ENCODE data around the gene MSL3B.
"Not testable (repeated sequence)": the region's sequence is repeated elsewhere in the genome, so short reads cannot be mapped to it uniquely, and the experiment has no call there.

The MSL3B gene

GRCh38 chr2:233901884-233902283, 33.7 kb upstream of the MSL3B start:
- peaks cover 0 to 5% (median 0%) of the 10 kb centered on the region in 7 donors for H3K9me3 Mint-ChIP-seq
- Histone ChIP-seq H3K4me1 (ENCODE audit: control insufficient read depth in 1 of 2, insufficient read depth in 2 of 2, low read length in 2 of 2) (no peaks in the 10 kb centered on the region), H3K4me3 (replicated peaks in 1 of 3; ENCODE audit: low read depth in 2 of 3, low read length in 3 of 3) (no peak overlapping the region), H3K9me3 (replicated peaks in 1 of 2; ENCODE audit: control insufficient read depth in 1 of 2, insufficient read depth in 1 of 2, low read length in 2 of 2) (no peaks in the 10 kb centered on the region), H3K27ac (ENCODE audit: low read depth in 1 of 2, low read length in 2 of 2) (no peak overlapping the region), H3K4me2 (replicated peaks; ENCODE audit: extremely low read depth, low read length, poor library complexity, severe bottlenecking) (no peak overlapping the region), H3K79me2 (ENCODE audit: insufficient read depth, low read length) (no peaks in the 10 kb centered on the region), H3K36me3 (replicated peaks in 1 of 2; ENCODE audit: control insufficient read depth in 1 of 2, insufficient read depth in 2 of 2, low read length in 2 of 2) (no peaks in the 10 kb centered on the region), H4K20me1 (ENCODE audit: insufficient read depth, low read length) (no peaks in the 10 kb centered on the region), H2AFZ (ENCODE audit: insufficient read depth, low read depth, low read length, poor library complexity, severe bottlenecking) (no peak overlapping the region), H3K27me3 (ENCODE audit: control insufficient read depth in 2 of 2, insufficient read depth in 2 of 2, low read length in 2 of 2) (peaks cover 0 to 7% of the 10 kb centered on the region in 2 donors), H3K9ac (ENCODE audit: insufficient read depth, low read length, poor library complexity, severe bottlenecking) (no peak overlapping the region)
- H3K4me3 Mint-ChIP-seq = no peak overlapping the region
- DNase-seq = no peak
- no peak for TF ChIP-seq CTCF (IDR thresholded peaks at IDR 0.05)
- H3K36me3 Mint-ChIP-seq = no peaks in the 10 kb centered on the region
- intact Hi-C loops (cut with micrococcal nuclease) = no loop called here
- 100% methylated on average over 1 of the region's 4 CpGs for WGBS (ENCODE audit: insufficient coverage)
- H3K27ac Mint-ChIP-seq = no peak overlapping the region
- peaks cover 4 to 11% (median 7%) of the 10 kb centered on the region in 3 donors for H3K27me3 Mint-ChIP-seq (ENCODE audit: low read depth in 3 of 3)
- H3K4me1 Mint-ChIP-seq = no peaks in the 10 kb centered on the region

DNA sequence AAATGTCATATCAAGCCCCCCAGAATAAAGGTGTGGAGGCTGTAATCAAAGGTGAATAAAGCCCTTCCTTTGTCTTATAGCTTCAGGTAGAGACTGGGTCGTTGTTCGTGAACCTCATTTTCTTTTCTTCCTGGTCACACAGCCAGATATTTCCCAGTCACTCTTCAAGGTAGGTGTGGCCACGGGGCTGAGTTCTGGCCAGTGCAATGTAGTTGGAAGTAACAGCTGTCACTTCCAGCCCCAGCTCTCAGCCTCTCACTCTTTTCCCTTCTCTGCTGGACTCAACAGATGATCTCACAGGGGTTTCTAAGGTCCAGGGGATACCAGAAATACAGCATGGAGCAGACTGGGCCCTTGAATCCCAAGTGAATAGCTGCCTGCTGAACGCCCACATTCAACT, 33.2 kb upstream of the MSL3B start:
- Histone ChIP-seq H3K4me1 (ENCODE audit: control insufficient read depth in 1 of 2, insufficient read depth in 2 of 2, low read length in 2 of 2) (no peaks in the 10 kb centered on the region), H3K4me2 (replicated peaks; ENCODE audit: extremely low read depth, low read length, poor library complexity, severe bottlenecking) (no peak overlapping the region), H3K4me3 (replicated peaks in 1 of 3; ENCODE audit: low read depth in 2 of 3, low read length in 3 of 3) (no peak overlapping the region), H3K27ac (ENCODE audit: low read depth in 1 of 2, low read length in 2 of 2) (no peak overlapping the region), H2AFZ (ENCODE audit: insufficient read depth, low read depth, low read length, poor library complexity, severe bottlenecking) (no peak overlapping the region), H3K79me2 (ENCODE audit: insufficient read depth, low read length) (no peaks in the 10 kb centered on the region), H3K9ac (ENCODE audit: insufficient read depth, low read length, poor library complexity, severe bottlenecking) (no peak overlapping the region), H4K20me1 (ENCODE audit: insufficient read depth, low read length) (no peaks in the 10 kb centered on the region), H3K27me3 (ENCODE audit: control insufficient read depth in 2 of 2, insufficient read depth in 2 of 2, low read length in 2 of 2) (peaks cover 0 to 7% of the 10 kb centered on the region in 2 donors), H3K36me3 (replicated peaks in 1 of 2; ENCODE audit: control insufficient read depth in 1 of 2, insufficient read depth in 2 of 2, low read length in 2 of 2) (no peaks in the 10 kb centered on the region), H3K9me3 (replicated peaks in 1 of 2; ENCODE audit: control insufficient read depth in 1 of 2, insufficient read depth in 1 of 2, low read length in 2 of 2) (no peaks in the 10 kb centered on the region)
- no peak for DNase-seq
- 50% methylated on average over 1 of the region's 4 CpGs for WGBS (ENCODE audit: insufficient coverage)
- TF ChIP-seq CTCF (IDR thresholded peaks at IDR 0.05) = no peak
- peaks cover 0 to 5% (median 0%) of the 10 kb centered on the region in 7 donors for H3K9me3 Mint-ChIP-seq
- no peaks in the 10 kb centered on the region for H3K36me3 Mint-ChIP-seq
- intact Hi-C loops (cut with micrococcal nuclease) = no loop called here
- no peak overlapping the region for H3K27ac Mint-ChIP-seq
- no peaks in the 10 kb centered on the region for H3K4me1 Mint-ChIP-seq
- no peak overlapping the region for H3K4me3 Mint-ChIP-seq
- peaks cover 4 to 14% (median 9%) of the 10 kb centered on the region in 3 donors for H3K27me3 Mint-ChIP-seq (ENCODE audit: low read depth in 3 of 3)

DNA sequence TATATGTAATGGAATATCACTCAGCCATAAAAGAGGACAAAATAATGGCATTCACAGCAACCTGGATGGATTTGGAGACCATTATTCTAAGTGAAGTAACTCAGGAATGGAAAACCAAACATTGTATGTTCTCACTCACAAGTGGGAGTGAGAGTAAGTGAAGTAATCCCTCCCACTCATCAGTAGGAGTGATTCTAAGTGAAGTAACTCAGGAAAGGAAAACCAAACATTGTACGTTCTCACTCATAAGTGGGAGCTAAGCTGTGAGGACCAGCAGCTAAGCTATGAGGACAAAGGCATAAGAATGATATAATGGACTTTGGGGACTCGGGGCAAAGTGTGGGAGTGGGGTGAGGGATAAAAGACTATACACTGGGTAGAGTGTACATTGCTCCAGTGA, 28.1 kb upstream of the MSL3B start:
- H3K4me3 Mint-ChIP-seq; H3K4me3 ChIP-seq (replicated peaks in 1 of 3; ENCODE audit: low read depth in 2 of 3, low read length in 3 of 3); H3K79me2 ChIP-seq (ENCODE audit: insufficient read depth, low read length); H3K27ac ChIP-seq (ENCODE audit: low read depth in 1 of 2, low read length in 2 of 2); H3K27ac Mint-ChIP-seq; H3K9me3 ChIP-seq (replicated peaks in 1 of 2; ENCODE audit: control insufficient read depth in 1 of 2, insufficient read depth in 1 of 2, low read length in 2 of 2); H3K9me3 Mint-ChIP-seq; H3K36me3 ChIP-seq (replicated peaks in 1 of 2; ENCODE audit: control insufficient read depth in 1 of 2, insufficient read depth in 2 of 2, low read length in 2 of 2); H3K4me1 ChIP-seq (ENCODE audit: control insufficient read depth in 1 of 2, insufficient read depth in 2 of 2, low read length in 2 of 2); intact Hi-C loops (cut with micrococcal nuclease); H4K20me1 ChIP-seq (ENCODE audit: insufficient read depth, low read length); H3K4me2 ChIP-seq (replicated peaks; ENCODE audit: extremely low read depth, low read length, poor library complexity, severe bottlenecking); H3K9ac ChIP-seq (ENCODE audit: insufficient read depth, low read length, poor library complexity, severe bottlenecking); DNase-seq; H2AFZ ChIP-seq (ENCODE audit: insufficient read depth, low read depth, low read length, poor library complexity, severe bottlenecking); H3K4me1 Mint-ChIP-seq; H3K36me3 Mint-ChIP-seq; H3K27me3 ChIP-seq (ENCODE audit: control insufficient read depth in 2 of 2, insufficient read depth in 2 of 2, low read length in 2 of 2): not testable (repeated sequence)
- H3K27me3 Mint-ChIP-seq (ENCODE audit: low read depth in 3 of 3) = peaks cover 5 to 16% (median 16%) of the 10 kb centered on the region in 3 donors
- no CpG with 5 or more reads among the region's 2 CpGs for WGBS (ENCODE audit: insufficient coverage)
